Ovary (tissue), 9 donors: ENCODE results near the gene FAM120AOS. TPM values are rescaled to one million over a fixed set of nuclear protein-coding genes. Genes with fewer than 3 reads are reported as not detected.

Experiments used
- DNase-seq, 5 donors: peaks; one replicate each; pipeline ENCODE4 v3.0.0-alpha.2; 2019 to 2020
- H3K27ac ChIP-seq, 2 donors: fragments of 200-600 bp; one replicate each; pipeline versions ENCODE4 v1.5.1 to v1.8.0; 2019 to 2022
- H3K27me3 ChIP-seq: fragments of 200-600 bp; one replicate; pipeline ENCODE4 v1.8.0; 2022
- H3K36me3 ChIP-seq: fragments of 200-600 bp; sonication (generic); one replicate; pipeline ENCODE4 v1.5.1; 2019
- H3K4me1 ChIP-seq: one replicate; pipeline ENCODE4 v1.8.1; 2013; ENCODE audit warnings: mild to moderate bottlenecking, moderate library complexity; ENCODE audit not compliant: insufficient read depth
- H3K4me3 ChIP-seq: fragments of 200-600 bp; sonication (generic); one replicate; pipeline ENCODE4 v1.5.1; 2017
- H3K9me3 ChIP-seq, 2 donors: fragments of 200-600 bp in 1 of 2; sonication (generic) in 1 of 2; one replicate each; pipeline versions ENCODE4 v1.5.1 to v1.8.1; 2013 to 2019; ENCODE audit warnings: mild to moderate bottlenecking in 1 of 2, moderate library complexity in 1 of 2
- EP300 ChIP-seq: sonication (generic); formaldehyde crosslinking; IDR thresholded peaks from one replicate; pipeline ENCODE4 v1.6.1; 2017; ENCODE audit warnings: antibody characterized with exemption
- POLR2A ChIP-seq: fragments of 450-650 bp; IDR thresholded peaks from one replicate; pipeline ENCODE4 v1.6.1; 2017; ENCODE audit warnings: antibody characterized with exemption, mild to moderate bottlenecking, moderate library complexity
- WGBS, 3 donors: extraction: QIAGEN DNeasy Blood & Tissue Kit in 1 of 3; methylation state at CpG; one replicate each; pipeline versions ENCODE4 v1.1.5 to v1.1.7; 2013 to 2017; 5-methylcytosine and 5-hydroxymethylcytosine counted together
- intact Hi-C, 4 donors: fragments of 100-400 bp; cut with DNase I; formaldehyde crosslinking; loops; one replicate each; pipeline versions ENCODE4 v1.11.0 to v1.15.1; 2022 to 2023
- polyA plus RNA-seq, 2 donors: library from polyadenylated mRNA; stranded (reverse); fragments of 200-250 nt in 1 of 2; fragments of 350-450 nt in 1 of 2; fragmentation: Illumina TruSeq in 1 of 2; extraction: RNeasy Lipid Tissue Mini Kit (QIAGEN cat#74804) in 1 of 2; gene quantifications; one replicate each; pipeline ENCODE4 v1.2.3, GENCODE V29; 2013 to 2014
- total RNA-seq, 7 donors: library from RNA; depleted of rRNA in 2 of 7; stranded (reverse); fragments of >200 nt in 2 of 7; fragmentation: NEBNext Ultra II Directional in 3 of 7; extraction: Animal tissue kit (Norgen Biotek cat#: 25700) in 3 of 7; gene quantifications; one replicate each; pipeline versions ENCODE4 v1.1.0 to v1.2.4, GENCODE V29; 2016 to 2023
- TF ChIP-seq, protein P1 (sequence below), 3 donors: fragments of 450-650 bp in 2 of 3; fragments of 200-600 bp in 1 of 3; IDR thresholded peaks; one replicate each; pipeline versions ENCODE4 v1.5.1 to v1.8.0; 2016 to 2022; ENCODE audit warnings: antibody characterized with exemption in 3 of 3, mild to moderate bottlenecking in 1 of 3
- donor health status: DM: no; HTN: no; CAD: no; lungs with moderate emphysema.
- donor health status: DM: no; HTN: no; CAD: no.
- donor health status: Bipolar disorder and iron deficiency.
- donor health status: DM: yes; HTN: yes; CAD: no.
- donor health status: DM: no; HTN: no; CAD: no.
- donor health status: DM: yes; HTN: yes; CAD: no.

The FAM120AOS gene
- total and polyA plus RNA-seq, 9 donors, result 38.1 to 73.9 (median 40.3) TPM

DNA sequence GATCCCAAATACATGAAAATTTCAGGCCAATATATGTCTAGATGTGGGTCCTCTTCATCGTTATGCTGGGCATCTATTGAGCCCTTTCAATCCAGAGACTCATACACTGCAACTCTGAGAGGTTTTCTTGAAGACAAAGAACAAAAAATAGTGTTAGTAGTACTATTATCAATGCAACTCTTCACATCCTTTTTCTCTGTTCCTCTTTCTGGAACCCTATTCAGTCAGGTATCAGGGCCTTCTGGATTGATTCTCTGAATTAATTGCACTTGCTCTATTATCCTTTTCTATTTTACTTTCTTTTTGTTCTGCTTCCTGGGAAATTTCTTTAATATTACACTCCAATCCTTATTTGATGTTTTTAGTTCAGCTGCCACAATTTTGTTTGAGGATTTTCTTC is 20.4 kb downstream of the FAM120AOS start:
- no peaks in the 10 kb centered on the region for H3K36me3 ChIP-seq
- no peaks in the 10 kb centered on the region for H3K9me3 ChIP-seq
- no peaks in the 10 kb centered on the region for H3K27me3 ChIP-seq
- H3K4me1 ChIP-seq, result no peaks in the 10 kb centered on the region
- DNase-seq, result no peak
- TF ChIP-seq POLR2A, result no peak
- no peak overlapping the region for H3K4me3 ChIP-seq
- WGBS, 3 donors, result 92 to 98% (median 95%) methylated on average over 1 of the region's 1 CpG
- intact Hi-C loops, result no loop called here
- no peak overlapping the region for H3K27ac ChIP-seq

- no peak for DNase-seq
- H3K4me3 ChIP-seq, result no peak overlapping the region
- WGBS, 3 donors, result 21 to 27% (median 27%) methylated on average over 5 of the region's 5 CpGs
- H3K4me1 ChIP-seq, result no peaks in the 10 kb centered on the region
- intact Hi-C loops, result no loop called here
- H3K27ac ChIP-seq, result no peak overlapping the region
- TF ChIP-seq POLR2A, result no peak
- TF ChIP-seq EP300, result no peak
- TF ChIP-seq, protein P1, sequence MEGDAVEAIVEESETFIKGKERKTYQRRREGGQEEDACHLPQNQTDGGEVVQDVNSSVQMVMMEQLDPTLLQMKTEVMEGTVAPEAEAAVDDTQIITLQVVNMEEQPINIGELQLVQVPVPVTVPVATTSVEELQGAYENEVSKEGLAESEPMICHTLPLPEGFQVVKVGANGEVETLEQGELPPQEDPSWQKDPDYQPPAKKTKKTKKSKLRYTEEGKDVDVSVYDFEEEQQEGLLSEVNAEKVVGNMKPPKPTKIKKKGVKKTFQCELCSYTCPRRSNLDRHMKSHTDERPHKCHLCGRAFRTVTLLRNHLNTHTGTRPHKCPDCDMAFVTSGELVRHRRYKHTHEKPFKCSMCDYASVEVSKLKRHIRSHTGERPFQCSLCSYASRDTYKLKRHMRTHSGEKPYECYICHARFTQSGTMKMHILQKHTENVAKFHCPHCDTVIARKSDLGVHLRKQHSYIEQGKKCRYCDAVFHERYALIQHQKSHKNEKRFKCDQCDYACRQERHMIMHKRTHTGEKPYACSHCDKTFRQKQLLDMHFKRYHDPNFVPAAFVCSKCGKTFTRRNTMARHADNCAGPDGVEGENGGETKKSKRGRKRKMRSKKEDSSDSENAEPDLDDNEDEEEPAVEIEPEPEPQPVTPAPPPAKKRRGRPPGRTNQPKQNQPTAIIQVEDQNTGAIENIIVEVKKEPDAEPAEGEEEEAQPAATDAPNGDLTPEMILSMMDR (IDR thresholded peaks at IDR 0.05), result no peak
- H3K36me3 ChIP-seq, result no peaks in the 10 kb centered on the region
- no peaks in the 10 kb centered on the region for H3K27me3 ChIP-seq
- no peaks in the 10 kb centered on the region for H3K9me3 ChIP-seq
Observed at GRCh38 chr9:93431539-93432105, 21.8 kb downstream of the FAM120AOS start.

GRCh38 chr9:93427655-93428379 is 25.6 kb downstream of the FAM120AOS start:
- intact Hi-C loops, result no loop called here
- no peaks in the 10 kb centered on the region for H3K4me1 ChIP-seq

DNA sequence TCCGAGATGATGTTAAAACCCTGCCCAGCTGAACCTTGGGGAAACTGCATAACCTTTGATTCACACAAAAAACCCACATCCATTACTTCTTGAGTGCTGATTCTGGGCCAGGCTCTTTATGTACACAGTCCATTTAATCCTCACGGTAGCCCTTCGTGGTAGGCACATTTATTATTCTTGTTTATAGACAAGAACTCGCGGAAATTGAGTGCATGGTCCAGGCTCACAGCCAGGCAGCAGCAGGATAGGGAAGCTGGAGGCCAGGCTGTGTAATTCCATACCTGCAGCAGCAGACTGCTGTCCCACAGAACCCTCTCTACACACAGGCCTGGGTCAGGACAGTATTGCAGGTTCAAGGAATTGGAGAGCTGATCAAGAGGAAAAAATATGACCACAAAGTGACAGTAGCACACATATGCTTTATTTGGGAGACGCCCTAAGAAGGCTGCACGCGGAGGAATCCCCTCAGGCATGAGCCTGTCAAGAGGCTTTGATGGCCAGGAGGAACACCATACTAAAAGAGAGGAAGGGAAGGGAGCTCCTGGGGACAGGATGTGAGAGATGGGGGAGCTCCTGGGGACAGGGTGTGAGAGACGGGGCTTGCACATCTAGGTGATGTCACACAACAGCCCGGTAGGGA is 30.3 kb downstream of the FAM120AOS start:
- no peaks in the 10 kb centered on the region for H3K36me3 ChIP-seq
- no peak overlapping the region for H3K4me3 ChIP-seq
- no peak overlapping the region for H3K27ac ChIP-seq
- H3K4me1 ChIP-seq, result no peaks in the 10 kb centered on the region
- peaks cover 3% of the 10 kb centered on the region in 2 donors for H3K9me3 ChIP-seq
- intact Hi-C loops, result no loop called here
- H3K27me3 ChIP-seq, result no peaks in the 10 kb centered on the region
- 63 to 76% (median 64%) methylated on average over 10 of the region's 10 CpGs for WGBS, 3 donors
- no peak for TF ChIP-seq POLR2A
- no peak for TF ChIP-seq EP300
- TF ChIP-seq, protein P1 (IDR thresholded peaks at IDR 0.05), result no peak
- DNase-seq, result no peak

More at GRCh38 chr9:93427655-93428379, 25.6 kb downstream of the FAM120AOS start:
- no peaks in the 10 kb centered on the region for H3K9me3 ChIP-seq
- no peaks in the 10 kb centered on the region for H3K27me3 ChIP-seq
- no peak overlapping the region for H3K4me3 ChIP-seq
- no peak overlapping the region for H3K27ac ChIP-seq
- no peaks in the 10 kb centered on the region for H3K36me3 ChIP-seq
- DNase-seq, result no peak
- WGBS, 3 donors, result 81 to 84% (median 82%) methylated on average over 5 of the region's 5 CpGs
- TF ChIP-seq, protein P1 (IDR thresholded peaks at IDR 0.05), result no peak
- no peak for TF ChIP-seq EP300
- TF ChIP-seq POLR2A, result no peak

GRCh38 chr9:93419023-93419422 is 34.4 kb downstream of the FAM120AOS start:
- no peaks in the 10 kb centered on the region for H3K4me1 ChIP-seq
- WGBS, 3 donors, result 86 to 100% (median 97%) methylated on average over 1 of the region's 1 CpG

More at GRCh38 chr9:93419023-93419422, 34.4 kb downstream of the FAM120AOS start:
- intact Hi-C loops, result loop anchor here in 1 of 4 donors (10.0 kb wide), 1 partner anchor 54 kb away; no protein-coding TSS in a partner anchor
- no peak for DNase-seq
- no peak overlapping the region for H3K27ac ChIP-seq
- H3K36me3 ChIP-seq, result no peaks in the 10 kb centered on the region
- TF ChIP-seq, protein P1 (IDR thresholded peaks at IDR 0.05), result no peak
- no peak for TF ChIP-seq EP300
- no peak for TF ChIP-seq POLR2A
- no peaks in the 10 kb centered on the region for H3K27me3 ChIP-seq
- H3K4me3 ChIP-seq, result no peak overlapping the region
- peaks cover 3 to 7% of the 10 kb centered on the region in 2 donors for H3K9me3 ChIP-seq
